Anterior cingulate cortex (tissue), 58 donors: ENCODE results near the gene FGF19.

Experiments used
- DNase-seq, 58 donors: peaks; one replicate each; lab custom pipeline; 2025; lab: John Stamatoyannopoulos, UW

The FGF19 gene

DNA sequence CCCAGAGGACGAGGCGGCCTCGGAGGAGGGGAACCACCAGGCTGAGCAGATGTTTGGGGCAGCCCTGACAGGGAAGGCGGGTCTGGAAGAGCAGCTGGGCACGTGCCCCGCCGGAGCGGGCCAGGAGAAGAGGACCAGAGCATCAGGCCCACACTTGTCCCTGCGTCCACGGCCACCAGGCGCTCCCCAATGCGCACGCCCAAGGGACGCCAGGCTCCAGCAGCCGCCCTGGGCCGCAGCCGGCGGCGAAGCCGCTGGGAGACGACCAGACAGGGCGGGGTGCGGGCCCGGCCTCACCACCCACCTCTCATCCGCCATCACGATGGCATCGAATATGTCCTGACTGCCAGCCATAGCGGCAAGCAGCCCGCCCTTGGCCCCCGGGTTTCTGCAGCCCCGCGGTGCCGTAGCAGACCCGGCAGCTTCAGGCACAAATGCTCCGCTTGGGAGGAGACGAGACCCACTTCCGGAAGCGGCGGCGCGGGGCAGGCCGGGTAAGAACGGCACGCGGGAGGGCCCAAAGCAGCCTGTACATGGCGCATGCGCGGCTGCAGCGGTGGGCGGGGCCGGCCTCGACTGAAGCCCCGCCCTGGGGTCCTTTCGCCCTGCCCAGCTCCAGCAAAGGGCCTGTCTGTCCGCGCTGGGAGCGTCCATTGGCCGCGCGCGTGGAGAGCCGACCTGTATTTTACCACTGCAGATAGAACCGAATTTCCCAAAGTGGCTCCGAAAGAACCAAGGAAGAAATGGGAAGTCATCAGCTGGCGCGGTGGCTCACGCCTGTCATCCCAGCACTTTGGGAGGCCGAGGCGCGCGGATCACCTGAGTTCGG lies 28.7 kb downstream of the FGF19 start, which contains the start of gene LTO1:
Gene LTO1, minus strand, starts transcription at position 468 of the 829 bp plus-strand sequence. Its CDS starts 114 bp downstream, at position 354.
- peak; percentile 50 to 97 (median 92) for DNase-seq

DNA sequence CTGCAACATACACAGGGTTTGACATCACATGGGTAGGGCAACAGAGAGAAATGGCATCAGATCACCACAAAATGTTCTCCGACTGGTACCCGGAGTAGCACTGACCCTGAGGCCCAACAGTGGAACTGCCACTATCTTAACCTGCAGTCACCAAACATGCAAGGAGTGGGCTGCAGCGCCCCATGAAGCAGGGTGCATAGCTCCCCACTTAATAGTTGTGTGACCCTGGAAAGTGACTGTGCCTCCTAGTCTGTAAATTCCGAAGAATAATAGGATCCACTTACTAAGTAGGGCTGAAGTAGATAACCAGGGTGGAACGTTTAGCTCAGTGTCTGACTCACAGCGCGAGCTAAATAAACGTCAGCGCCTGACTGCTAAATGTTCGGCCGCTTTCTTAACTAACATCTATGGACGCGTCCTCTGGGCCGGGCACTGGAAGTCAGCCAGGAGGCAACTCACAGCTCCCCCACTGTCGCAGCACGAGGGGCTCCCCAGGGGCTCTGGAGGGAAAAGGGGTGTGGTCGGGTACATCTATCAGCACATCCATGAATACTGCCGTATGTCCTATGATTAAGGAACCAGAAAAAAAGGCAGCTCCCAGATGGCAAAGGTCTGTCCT lies 29.4 kb downstream of the FGF19 start:
- DNase-seq: peak in 1 of 58 donors; percentile 22

DNA sequence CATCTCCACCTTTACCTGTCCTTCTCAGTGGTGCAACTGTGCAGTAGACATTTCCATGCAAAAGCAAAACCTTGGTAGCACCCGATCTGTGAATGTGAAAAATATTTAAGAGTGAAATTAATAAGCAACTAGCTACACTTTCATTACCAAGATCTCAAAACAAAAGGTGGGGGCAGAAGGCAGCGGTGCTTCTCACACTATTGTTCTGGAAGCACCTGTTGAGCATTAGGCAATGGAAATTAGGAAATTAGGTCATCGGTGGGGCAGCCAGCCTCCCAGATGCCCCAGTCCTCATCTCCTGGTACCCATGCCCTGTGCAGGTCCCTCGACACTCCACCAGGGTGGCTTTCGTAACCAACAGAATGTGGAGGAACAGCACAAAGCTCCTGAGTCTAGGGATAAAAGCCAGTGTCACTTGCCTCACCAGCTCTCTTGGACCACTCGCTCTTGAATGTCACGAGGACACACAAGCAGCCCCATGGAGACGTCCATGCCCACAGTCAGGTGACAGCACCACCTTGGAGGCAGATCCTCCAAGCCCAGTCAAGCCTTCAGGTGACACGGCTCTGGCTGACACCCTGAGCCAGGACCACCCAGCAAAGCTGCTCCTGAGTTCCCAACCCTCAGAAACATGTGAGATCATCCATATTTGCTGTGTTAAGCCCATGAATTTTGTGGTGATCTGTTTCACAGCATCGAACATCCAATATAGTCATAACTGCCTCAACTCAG lies 31.9 kb downstream of the FGF19 start:
- DNase-seq: no peak

DNA sequence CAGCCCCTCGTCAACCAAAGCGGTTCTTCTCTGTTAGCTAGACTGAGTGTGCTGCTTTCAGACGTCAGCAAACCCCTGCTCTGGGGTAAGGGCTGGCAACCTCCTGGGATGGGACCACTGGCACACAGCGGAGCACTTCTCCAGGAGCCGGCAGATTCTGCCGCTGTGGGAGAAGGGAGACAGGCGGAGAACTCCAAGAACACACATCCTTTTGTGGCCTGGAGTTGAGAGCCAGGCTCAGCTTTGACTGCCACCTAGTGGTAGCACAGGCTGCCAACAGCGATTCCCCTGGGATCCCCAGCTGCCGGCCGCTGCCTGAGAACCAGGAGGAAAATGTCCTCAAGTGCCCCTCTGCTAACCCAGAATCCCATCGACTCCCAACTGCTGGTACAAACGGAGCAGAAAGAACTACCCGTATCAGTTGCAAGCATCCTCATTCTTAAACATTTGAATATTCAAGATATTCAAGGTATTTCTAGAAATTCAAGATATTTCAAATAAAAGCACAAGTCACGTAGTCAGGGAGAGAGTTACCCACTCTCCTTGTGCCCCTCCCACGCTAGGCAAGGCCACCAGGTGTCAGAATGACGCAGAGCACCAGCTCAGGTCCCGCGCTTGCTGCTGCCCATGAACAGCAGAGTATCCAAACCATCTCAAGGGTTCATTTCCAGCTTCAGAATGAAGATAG lies 33.5 kb downstream of the FGF19 start:
- peak in 56 of 58 donors; percentile 15 to 91 (median 75) for DNase-seq

DNA sequence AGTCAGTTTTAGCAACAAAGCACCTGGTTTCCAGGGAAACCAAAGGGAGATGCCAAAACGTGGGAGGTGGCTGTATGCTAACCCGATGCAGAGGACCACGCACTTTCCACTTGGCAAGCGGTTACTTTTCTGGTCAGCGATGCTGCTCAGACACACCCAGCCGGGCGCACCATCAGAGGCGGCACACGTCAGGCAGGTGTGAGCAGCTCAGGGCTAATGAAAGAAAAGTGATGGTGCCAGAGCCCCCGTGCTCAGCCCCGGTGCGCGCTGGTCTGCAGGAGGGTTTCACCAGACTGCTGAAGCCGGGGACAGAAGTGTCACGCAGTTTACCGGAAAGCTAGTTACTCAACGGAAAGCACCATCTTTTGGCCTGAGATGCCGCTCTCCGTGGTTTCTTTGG lies 34.3 kb downstream of the FGF19 start:
- no peak for DNase-seq

- DNase-seq: no peak
These were observed 35.9 kb downstream of the FGF19 start for GRCh38 chr11:69667619-69668604.

DNA sequence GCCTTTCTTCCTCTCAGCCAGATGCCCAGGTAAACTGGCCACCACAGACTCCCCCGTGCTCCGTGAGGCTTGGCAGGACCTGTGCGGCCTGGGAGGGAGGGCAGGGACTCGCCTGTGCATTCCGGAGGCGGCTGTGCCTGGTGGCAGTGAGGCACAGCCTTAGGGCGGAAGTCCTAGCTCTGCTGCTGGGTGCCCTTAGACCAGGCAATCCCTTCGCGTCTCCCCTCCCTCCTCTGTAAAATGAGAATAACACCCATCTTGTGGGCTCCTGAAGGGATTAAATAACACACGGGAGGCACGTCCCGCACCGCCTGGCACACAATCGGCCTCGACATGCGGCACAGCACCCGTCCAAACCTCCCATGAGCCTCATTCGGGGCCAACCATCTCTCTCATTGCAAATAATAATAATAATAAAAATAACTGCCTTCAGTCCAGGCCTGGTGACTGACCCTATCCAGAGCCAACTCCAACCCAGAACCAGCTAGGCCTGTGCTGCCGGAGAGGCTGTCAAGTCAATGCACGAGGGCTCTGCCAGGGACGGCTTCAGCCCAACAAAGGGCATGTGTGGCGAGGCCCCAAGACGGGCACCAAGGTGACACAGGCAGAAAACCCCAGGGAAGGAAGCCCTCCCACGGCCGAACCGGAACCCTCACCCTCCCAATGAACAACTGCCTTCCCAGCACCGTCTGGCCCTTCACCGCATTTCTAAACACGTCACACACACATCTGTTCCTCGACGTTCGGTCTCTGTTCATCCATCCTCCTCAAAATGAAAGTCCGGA lies 36.9 kb downstream of the FGF19 start:
- no peak for DNase-seq

DNA sequence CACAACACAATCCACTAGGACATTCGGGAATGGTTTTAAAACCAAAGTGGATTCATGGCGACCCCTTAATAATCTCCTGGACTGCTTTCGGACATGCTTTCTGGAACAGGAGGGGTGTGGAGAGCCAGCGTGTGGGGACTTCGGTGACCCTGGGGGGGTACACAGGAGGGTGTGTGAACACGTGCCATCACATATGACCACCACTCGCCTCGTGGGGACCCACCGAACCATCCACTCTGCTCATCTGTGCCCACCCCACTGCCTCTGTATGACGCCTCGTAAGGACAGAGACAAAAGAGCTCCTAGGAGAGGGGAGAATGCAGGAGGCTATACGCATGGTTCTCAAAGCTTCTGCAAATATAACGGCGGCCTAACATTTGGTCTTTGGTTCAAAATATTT lies 37.6 kb downstream of the FGF19 start:
- DNase-seq: no peak

DNA sequence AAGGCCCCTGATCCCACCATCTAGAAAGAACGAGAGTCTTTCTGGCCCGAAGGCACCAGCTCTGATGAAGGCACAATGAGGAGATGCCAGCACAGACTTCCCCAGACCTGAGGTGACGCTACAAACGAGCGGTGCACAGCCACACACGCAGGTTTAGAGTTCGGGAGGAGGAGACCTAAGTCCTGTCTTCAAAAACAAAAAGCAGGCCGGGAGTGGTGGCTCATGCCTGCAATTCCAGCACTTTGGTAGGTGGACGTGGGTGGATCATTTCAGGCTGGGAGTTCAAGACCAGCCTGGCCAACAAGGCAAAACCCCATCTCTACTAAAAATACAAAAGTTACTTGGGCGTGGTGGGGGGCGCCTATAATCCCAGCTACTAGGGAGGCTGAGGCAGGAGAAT lies 38.2 kb downstream of the FGF19 start:
- DNase-seq: no peak

DNA sequence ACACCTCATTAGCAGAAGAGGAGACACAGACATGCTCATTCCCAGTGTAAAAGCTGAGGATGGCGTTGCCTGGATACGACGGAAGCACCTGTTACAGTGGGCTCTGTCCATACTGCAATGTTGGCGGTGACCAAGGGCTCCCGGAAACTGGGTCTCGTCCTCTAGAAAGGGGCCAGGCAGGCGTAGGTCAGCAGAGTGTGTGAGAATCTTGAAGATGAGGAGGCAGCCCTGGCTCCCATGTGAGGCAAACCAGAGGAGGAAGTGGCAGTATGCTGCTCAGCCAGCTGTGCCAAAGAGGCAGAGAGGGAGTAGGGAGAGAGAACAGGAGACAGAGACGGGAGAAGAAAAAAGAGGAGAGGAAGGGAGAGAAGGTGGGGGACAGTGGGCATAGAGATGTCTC lies 38.9 kb downstream of the FGF19 start:
- no peak for DNase-seq

GRCh38 chr11:69664103-69664775 lies 39.6 kb downstream of the FGF19 start:
- DNase-seq: no peak

DNA sequence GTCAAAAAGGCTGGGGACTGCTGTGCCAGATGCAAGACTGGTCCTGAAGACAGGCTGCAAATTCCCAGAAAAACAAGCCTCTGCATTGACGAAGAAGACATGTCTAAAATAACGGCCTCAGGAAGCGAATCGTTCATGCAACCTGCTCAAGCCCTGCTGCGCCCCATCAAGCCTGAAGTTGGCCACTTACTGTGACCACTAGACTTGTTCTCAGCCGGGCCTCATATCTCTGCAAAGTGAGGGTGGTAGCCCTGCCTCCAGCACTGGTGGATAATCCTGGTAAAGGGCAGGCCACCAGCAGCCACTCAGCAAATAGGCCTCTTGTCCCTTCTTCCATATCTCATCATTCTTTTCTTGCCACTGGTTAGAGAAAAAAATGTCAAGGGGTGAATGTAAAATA lies 40.5 kb downstream of the FGF19 start:
- no peak for DNase-seq

DNA sequence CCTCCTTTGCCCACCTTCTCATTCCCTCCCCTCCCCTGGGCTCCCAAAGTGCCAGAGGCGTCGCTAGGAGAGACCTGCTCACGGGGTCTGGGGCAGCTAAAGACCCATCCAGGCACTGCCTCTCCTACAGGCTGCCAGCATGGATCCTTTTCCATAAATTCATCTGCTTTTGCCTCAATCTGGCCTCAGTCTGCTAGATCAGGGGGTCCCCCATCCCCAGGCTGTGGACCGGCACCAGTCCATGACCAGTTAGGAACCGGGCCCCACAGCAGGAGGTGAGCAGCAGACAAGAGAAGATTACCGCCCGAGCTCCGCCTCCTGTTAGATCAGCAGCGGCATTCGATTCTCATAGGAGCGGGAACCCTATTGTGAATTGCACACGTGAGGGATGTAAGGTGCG lies 41.0 kb downstream of the FGF19 start:
- DNase-seq: no peak

DNA sequence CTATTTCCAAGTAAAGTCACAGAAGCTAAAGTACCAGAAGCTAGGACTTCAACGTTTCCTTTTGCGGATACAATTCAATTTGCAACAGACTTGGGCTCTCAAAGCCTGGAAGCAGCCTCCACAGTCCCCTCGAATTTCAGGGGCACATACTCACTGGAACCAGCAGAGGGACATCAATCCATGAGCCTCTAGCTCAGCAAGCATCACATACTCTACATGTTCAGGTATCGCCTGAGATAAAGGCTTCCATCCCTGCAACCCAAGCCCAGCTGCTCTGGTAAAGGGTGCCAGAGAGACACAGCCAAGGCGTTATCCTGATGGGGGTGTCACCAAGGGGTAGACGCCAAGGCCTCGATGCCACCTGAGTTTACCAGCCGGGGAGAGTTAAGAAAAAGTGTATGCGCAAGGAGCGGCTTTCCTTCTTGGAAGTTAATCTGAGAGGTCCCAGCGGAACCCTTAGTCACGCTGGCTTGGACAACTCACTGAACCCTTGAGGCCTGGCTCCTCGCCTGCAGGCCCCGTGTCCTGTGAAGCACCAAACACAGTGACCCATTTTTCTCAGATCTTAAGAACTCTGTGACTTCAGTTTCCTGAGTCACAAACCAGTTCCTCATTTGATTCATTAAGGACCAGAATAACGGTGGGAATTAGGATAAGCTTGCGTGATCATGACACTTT lies 41.7 kb downstream of the FGF19 start:
- DNase-seq: peak in 4 of 58 donors; percentile 18 to 52 (median 22)

DNA sequence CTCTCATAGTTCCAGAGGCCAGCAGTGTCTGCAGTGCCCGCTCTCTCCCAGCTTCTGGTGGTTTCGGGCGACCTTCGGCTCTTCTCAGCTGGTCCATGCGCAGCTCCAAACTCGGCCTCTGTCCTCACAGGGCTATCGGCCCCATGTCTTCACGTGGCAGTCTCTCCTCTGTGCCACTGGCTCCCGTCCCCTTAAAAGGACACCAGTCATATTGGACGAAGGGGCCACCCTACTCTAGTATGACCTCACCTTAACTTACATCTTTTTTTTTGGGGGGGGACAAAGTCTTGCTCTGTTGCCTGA lies 42.5 kb downstream of the FGF19 start:
- no peak for DNase-seq

GRCh38 chr11:69660001-69660500 lies 43.8 kb downstream of the FGF19 start:
- no peak for DNase-seq

DNA sequence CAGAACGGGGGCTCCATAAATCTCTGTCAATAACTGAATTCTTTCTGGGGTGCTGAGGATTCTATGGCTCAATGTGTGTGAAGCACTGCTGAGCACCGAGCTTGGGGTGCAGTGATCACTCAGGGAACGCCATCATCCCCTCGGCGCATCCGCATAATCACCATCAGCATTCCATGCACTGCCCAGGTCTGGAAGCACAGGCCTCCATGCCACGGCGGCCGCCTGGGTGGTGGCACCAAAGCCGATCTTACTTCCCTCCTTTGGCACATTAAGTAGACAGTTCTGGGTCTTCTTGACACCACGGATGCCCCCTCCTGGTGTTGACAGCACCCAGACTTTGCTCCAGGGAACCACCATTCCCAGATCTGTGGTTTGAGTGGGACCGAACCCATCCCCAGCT lies 44.2 kb downstream of the FGF19 start:
- DNase-seq: no peak
